Measurements from ENCODE around the gene BICD2.
A peak's percentile ranks its signal among the peaks of the same experiment; 100 is the strongest.

The BICD2 gene

GRCh38 chr9:92709954-92710353, 54.7 kb downstream of the BICD2 start:
- no peak for ATAC-seq
- TF ChIP-seq GLIS3 (CRISPR knock-in tag; IDR thresholded peaks at IDR 0.05) (no peak), RARB (CRISPR knock-in tag; IDR thresholded peaks at IDR 0.05) (no peak)

- TF ChIP-seq TSHZ2 (CRISPR knock-in tag; IDR thresholded peaks at IDR 0.05) = no peak
- TF ChIP-seq ZFP30 (CRISPR knock-in tag; IDR thresholded peaks at IDR 0.05) = no peak
- TF ChIP-seq ZNF8 (CRISPR knock-in tag; IDR thresholded peaks at IDR 0.05) = no peak
- no peak for ATAC-seq
These were observed 55.4 kb downstream of the BICD2 start for GRCh38 chr9:92709240-92709639.

GRCh38 chr9:92707530-92707929, 57.1 kb downstream of the BICD2 start:
- no peak for TF ChIP-seq ZFP3 (CRISPR knock-in tag; IDR thresholded peaks at IDR 0.05)
- TF ChIP-seq CREB5 (CRISPR knock-in tag; IDR thresholded peaks at IDR 0.05; ENCODE audit: low read depth) = no peak
- ATAC-seq = no peak

GRCh38 chr9:92706218-92706940, 58.3 kb downstream of the BICD2 start:
- TF ChIP-seq TCF4 (CRISPR knock-in tag; IDR thresholded peaks at IDR 0.05; ENCODE audit: borderline replicate concordance) (no peak), POU6F1 (CRISPR knock-in tag; IDR thresholded peaks at IDR 0.05; ENCODE audit: borderline replicate concordance, low read depth) (no peak), BACH2 (CRISPR knock-in tag; IDR thresholded peaks at IDR 0.05; ENCODE audit: borderline replicate concordance) (no peak), CREB5 (CRISPR knock-in tag; IDR thresholded peaks at IDR 0.05; ENCODE audit: low read depth) (no peak), ZFP30 (CRISPR knock-in tag; IDR thresholded peaks at IDR 0.05) (no peak), GLIS3 (CRISPR knock-in tag; IDR thresholded peaks at IDR 0.05) (no peak), ZC3H10 (CRISPR knock-in tag; IDR thresholded peaks at IDR 0.05) (no peak), TSHZ2 (CRISPR knock-in tag; IDR thresholded peaks at IDR 0.05) (no peak), RARB (CRISPR knock-in tag; IDR thresholded peaks at IDR 0.05) (no peak), CSDC2 (CRISPR knock-in tag; IDR thresholded peaks at IDR 0.05) (no peak), ISL1 (CRISPR knock-in tag; IDR thresholded peaks at IDR 0.05) (no peak), ZNF565 (CRISPR knock-in tag; conservative IDR thresholded peaks at IDR 0.05; ENCODE audit: low read depth) (no peak), PPARA (CRISPR knock-in tag; IDR thresholded peaks at IDR 0.05; ENCODE audit: borderline replicate concordance) (no peak), TOX (CRISPR knock-in tag; IDR thresholded peaks at IDR 0.05; ENCODE audit: borderline replicate concordance) (no peak), OSR1 (CRISPR knock-in tag; IDR thresholded peaks at IDR 0.05) (no peak)
- ATAC-seq = peak; percentile 83

Measured in SK-N-SH treated with all-trans-retinoic acid at 6 μM for 48 hours (cell line).